Smooth muscle cell of the brain vasculature (primary cell): ENCODE results near the gene SOBP.

ENCODE experiments used
- DNase-seq: peaks from one replicate; pipeline ENCODE4 v3.0.0-alpha.2; 2012; ENCODE audit warnings: low read depth, low spot score

The SOBP gene

DNA sequence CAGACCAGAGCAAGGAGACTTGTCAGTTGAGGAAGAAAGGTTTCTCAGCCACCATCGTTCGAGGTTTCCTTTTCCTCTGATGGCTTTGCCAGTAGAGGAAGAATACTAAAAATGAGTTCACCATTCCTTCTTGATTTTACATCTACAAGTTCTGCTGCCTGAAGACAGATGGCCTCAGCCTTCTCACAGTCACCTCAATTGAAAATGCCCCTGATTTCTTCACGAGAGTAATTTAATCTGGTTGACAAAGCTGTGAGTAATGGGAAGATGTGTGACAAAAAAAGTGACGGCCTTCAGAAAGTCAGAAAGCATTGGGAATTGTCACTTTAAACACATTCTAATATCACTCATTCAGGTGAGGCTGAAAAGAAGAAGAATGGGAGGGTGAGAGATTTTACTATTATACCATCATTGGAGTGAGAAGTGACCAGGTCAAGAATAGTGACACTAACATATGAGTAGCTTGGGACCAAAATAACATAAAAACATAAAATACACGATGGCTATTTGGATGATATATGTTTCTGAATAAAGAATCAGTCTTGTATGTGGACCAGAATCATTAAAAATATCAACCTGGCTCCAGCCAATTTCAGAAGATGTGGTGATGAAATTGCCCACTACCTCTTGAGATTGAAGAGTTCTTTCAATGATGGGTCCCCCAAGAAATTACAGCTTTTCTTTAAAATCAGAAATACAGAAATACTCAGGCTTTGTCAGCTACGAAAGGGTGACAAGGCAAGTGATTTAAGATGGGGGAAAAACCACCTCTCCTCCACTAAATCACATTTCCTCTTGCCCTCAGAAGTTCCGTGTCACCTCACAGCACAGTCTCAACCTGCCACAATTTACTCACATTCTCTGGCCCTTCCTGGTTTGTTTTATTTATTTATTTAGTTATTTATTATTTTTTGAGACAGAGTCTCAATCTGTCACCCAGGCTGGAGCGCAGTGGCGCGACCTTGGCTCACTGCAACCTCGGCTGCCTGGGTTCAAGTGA lies 147.7 kb downstream of the SOBP start:
- DNase-seq = no peak

DNA sequence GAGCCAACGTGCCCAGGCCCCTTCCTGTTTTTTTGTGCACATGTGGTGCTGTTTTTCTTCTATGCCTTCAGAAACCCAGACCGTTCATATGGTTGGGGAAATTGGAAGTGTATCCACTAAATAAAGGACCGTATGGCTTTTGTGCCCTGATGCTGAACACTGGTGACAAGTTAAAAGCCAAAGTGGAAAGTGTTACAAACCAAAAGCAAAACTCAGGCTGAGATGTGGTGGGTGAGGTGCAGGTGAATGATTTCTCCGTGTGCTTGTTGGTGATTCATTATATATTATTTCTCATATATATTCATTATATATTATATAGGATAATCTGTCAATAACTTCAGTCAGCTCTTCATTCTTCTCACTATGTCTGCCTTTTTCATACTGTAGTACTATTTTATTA lies 148.6 kb downstream of the SOBP start:
- DNase-seq = no peak

DNA sequence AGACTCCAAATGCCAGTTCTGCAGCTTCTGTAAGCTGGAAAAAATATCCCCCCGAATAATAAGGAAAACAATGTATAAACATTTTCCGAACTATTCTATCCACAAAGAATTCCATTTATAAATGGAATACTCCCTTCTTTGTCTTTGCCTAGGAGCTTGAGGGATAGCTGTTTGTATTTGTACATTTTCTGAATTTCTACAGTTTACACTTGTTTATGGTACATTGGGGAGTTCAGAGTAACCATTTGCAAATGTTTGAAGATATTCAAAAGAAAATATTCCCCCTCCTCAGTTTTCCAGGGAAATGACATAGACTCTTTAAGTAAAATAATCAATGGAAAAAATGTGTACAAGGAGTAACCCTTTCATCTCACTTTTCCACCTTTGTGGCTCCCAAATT lies 149.6 kb downstream of the SOBP start:
- no peak for DNase-seq

DNA sequence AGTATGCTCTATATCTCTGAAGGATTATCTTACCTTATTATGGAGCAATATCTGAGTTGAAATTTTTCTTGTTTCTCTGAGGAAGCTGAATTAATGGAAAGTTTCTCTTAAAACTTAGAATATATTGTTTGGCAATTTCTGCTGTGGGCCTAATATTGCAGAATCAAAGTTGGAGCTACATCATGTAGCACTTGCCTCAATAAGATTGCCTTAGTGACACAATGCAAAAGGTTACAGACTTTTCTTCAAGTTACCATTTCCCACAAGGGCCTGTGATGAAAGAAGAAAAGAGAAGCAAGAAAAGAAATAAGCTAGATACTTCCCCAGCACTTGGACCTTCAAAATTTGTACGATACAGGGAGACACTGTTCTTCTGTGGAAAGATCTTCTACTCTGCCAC lies 151.2 kb downstream of the SOBP start:
- DNase-seq = no peak

DNA sequence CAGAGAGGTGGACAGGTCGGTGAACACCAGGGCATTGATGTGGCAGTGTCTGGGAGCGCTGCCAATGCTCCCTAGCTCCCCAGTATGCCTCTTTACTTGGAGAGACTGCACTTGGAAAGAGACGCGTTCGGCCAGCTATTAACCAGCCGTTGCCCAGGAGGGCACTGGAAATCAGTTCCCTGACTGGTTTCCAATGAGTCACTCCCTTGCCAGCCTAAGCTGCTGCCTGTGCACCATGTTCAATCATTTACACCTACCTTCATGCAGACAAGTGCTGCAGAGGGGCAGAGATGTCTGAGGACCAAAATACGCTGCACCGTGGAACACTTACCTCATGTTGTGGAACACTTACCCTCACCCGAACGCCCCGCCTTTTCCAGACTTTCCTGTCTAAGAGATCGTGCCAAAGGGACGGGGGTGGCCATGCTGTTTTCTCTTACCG lies 151.6 kb downstream of the SOBP start:
- DNase-seq = no peak

DNA sequence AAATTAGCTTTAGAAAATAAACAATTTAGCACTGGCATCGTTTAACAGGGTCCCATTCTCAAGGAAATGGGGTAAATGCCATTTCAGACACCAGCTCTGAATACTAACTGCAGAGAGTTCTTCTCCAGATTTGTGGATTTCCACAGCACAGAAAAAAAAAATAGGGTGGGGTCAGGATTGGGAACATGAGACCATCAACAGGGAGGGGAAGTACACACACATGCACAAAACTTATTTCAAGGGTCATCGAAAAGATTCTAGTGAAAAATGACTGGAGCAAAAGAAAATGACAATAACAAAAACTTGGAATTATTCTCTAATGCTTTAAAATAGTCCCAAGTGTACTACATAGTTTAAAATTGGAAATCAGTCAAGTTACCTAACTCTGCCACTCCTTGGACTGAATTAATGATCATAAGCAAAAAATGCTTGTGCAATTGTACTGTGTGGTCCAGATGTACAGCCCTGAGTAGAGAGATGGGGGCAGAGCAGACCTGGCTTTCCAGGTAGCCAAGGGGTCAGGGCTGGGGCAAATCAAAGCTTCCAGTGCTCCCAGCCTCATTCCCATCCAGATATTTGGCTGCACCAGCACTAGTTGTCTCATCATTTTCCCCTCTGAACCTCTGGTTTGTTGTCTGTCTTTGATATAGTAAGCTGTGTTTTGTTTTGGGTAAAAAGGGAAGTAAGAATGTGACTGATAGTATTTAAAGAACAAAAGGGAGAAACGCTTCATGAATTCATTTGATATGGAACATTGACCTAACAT lies 152.4 kb downstream of the SOBP start:
- no peak for DNase-seq

DNA sequence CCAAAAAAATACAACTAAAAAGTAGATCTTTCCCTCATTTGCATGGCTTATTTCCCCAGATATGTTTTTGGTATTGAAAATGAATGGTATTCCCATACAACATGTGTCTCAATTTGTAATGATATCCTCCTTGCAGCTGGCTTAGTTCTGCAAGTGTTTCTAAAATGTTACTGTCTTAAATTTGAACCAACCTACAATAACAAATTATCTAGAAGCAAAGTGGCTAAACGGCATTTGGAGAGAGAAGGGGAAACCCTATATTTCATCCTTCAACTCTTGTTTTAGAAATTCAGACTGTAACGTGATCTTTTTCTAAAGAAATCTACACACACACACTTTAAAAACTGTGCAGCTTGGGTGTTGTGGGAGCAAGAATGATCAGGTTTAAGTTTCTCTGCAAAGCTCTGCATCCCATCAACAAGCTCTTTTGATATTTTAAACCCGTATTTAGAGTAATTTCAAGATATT lies 153.0 kb downstream of the SOBP start:
- DNase-seq = no peak

DNA sequence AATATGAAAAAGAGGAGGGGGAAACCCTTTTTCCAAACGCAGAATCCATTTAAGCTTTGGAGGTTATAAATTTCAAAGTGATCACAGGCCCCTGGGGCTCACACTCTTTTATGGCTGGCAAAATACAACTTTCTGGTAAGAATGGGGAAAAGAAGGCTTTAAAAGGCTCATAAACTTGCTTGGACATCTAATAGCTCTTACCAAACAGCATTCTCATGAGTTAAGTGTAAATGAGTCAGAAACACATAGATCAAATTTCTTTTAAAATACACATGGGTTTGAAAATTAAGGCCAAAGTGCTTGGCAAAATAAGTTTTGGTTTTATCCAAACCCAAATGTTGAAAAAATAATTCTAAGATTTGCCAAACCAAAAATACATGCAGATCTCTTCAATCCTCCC lies 154.6 kb downstream of the SOBP start:
- DNase-seq = no peak

DNA sequence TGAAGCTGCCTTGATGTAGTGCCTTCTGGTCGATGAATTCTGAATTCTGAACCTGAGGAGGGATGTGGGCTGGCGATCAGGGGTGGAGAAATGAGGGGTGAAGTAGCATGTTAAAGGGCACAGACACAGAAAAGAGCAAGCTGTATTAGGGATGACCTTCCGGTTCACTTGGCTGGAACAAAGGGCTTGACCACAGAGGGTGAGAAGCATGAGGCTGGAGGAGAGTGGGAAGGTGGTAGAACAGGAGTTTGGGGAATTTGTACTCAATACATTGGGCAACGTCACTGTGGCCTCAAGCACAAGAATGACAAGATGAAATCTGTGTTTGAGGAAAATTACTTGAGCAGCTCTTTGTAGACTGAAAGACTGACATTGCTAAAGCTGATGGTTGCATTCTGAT lies 155.8 kb downstream of the SOBP start:
- no peak for DNase-seq

DNA sequence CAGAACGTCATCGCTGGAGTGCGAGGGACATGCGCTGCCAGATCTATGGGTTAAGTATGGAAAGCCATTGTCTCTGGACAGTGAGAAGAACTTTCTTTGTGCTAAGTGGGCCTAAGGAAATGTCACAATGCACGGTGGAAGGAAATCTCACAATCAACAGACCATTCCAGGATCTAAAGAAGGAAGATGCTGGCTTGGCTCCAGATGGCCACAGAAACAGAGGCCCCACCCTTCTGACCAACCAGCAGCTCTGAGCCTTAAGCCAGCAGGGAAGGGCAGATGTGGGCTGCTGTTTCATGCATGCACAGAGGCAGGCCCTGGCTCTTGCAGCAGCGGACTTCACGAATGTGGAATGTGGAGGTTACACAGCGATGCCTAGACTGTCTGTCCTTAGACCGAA lies 156.3 kb downstream of the SOBP start:
- no peak for DNase-seq

DNA sequence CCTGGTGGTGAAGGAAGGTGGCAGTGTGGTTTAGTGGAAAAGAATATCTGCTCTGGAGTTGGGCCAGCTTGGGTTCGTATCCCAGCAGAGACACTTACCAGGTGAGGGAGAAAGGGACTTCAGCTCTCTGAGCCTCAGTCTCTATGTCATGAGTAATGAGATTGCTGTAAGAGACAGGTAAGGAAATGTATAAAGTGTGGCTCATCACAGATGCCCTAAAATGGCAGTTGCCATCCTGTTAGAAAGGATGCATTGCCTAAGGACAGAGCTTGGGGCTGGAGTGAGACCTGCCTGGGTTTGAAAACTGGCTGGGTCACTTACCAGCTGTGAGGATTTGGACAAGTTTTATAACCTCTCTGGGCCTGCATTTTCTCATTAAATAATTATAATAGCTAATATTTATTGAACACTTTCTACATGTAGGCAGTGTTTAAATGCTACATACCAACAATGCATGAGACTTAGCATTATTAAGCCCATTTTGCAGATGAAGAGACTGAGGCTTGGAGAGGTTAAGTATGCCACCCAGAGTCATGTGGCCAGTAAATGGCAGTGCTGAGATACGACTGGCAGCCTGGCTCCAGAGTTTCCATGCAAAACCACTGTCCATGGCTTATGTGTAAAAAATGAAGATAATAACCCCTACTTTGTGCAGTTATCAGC lies 157.0 kb downstream of the SOBP start:
- no peak for DNase-seq

DNA sequence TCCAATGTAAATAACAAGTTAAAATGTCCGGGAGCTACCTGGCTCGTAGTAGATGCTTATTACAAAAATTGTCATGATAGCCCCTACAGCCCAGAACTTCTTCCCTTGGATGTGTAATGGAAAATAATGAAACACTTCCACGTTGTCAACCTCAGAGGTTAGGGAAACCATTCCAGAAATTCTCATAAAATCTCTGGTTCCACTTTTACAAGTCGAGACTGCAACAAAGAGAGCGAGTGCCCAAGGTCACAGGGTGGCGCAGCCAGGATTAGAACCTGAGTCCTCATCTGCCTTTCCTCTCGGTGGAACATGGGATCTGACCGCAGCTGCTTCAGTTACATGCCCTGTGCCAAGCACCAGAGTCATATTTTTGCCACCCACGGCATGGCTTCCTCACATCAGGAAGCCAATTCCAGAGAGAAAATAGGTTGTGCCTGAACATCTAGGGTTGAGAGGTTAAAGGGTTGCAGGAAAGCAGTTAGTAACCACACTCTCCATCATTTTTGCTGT lies 157.6 kb downstream of the SOBP start:
- DNase-seq = no peak

DNA sequence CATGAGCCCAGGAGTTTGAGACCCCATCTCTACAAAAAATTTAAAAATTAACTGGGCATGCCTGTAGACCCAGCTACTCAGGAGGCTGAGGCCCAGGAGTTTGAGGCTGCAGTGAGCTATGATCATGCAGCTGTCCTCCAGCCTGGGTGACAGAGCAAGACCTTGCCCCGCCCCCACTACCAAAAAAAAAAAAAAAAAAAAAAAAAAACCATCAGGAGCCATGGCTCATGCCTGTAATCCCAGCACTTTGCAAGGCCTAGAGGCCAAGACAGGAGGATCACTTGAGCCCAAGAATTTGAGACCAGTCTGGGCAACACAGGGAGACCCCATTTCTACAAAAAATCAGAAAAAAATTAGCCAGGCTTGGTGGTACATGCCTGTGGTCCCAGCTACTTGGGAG lies 159.1 kb downstream of the SOBP start:
- no peak for DNase-seq

DNA sequence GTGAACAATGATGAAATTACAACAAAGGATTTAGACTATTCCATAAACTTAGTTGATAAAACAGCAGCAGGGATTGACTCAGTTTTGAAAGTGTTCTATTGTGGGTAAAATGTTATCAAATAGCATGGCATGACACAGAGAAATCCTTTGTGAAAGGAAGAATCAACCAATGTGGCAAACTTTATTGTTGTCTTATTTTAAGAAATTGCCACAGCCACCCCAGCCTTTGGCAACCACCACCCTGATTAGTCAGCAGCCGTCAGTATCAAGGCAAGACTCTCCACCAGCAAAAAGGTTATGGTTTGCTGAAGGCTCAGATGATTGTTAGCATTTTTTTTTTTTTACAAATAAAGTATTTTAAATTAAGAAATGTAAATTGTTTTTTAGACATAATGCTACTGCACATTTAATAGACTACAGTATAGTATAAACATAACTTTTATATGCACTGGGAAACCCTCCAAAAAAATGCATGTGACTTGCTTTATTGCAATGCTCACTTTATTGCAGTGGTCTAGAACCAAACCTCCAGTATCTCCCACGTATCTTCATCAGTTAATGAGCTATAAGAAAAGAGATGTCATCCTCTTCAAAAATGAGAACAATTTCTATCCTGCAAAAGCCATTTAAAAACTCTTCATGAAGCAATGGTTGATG lies 162.7 kb downstream of the SOBP start:
- no peak for DNase-seq

DNA sequence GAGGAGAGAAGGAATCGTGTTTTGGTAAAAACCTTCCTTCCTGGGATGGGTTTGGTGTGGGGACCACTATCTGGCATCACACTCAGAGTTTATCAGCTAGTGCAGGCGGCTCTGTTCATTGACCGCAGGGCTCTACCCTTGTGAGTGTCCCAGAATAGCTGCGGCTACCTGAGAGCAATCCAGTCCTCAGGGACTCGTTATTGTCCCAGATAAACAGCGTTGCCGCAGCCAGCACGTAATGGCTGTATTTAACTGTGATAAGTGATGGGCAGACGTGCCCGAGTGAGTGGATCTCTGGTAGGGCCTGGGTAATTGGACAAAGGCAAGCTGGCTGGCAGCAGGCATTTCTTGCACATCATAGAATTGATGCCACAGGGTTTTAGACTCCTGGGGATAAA lies 163.3 kb downstream of the SOBP start:
- DNase-seq = no peak

DNA sequence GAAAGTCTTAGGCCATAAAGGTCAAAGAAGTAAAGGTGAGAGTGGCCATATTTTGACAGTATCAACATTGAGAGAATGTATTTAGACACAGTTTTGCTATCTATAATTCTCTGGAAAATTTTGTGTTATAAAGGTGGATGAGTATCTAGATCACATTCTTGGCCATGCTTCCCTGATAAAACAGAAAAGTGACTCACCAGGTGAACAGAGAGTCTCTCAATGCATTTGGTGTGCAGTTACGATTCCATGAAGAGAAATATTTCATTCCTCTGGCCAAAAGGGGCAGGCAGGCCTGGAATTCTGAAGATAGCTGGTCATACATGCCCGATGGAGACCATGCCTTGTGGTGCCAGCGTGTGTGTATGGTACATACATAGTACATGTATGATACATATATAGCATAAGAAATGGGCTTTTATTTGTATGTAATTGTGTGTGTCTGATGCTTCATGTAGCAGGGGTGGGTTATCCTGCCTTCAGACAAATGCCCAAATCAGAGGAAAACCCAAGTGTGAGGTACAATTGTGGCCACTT lies 164.0 kb downstream of the SOBP start:
- no peak for DNase-seq

DNA sequence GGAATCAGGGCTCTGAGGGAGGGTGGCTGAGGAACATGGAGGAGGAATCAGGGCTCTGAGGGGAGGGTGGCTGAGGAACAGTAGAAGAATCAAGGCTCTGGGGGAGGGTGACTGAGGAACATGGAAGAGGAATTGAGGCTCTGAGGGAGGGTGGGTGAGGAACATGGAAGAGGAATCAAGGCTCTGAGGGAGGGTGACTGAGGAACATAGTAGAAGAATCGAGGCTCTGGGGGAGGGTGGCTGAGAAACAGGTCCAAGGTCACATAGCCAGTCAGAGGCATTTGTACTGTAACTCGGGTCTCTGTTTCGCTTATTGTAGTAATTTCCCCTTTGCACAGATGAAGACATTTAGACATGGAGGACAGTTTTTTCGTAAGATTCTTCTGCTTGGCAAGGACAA lies 164.8 kb downstream of the SOBP start:
- DNase-seq = no peak

DNA sequence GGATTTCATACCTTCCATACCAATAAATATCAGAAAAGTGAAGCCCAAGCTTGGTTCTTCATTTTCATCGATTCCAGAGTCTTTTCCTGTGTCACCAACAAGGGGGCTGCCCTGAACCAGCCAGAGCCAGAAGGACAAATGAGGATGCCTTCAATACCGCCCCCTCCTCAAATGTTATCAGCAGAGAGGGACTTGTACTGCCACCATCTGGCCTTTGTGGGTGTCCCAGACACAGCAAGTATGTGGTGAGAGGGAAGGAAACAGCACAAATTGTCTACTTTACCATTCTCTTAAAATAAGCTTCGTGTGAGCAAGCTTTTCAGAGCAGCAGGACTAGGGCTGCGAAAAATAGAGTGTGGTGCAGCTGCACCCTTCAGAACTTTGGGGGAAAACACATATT lies 165.3 kb downstream of the SOBP start:
- DNase-seq = no peak

DNA sequence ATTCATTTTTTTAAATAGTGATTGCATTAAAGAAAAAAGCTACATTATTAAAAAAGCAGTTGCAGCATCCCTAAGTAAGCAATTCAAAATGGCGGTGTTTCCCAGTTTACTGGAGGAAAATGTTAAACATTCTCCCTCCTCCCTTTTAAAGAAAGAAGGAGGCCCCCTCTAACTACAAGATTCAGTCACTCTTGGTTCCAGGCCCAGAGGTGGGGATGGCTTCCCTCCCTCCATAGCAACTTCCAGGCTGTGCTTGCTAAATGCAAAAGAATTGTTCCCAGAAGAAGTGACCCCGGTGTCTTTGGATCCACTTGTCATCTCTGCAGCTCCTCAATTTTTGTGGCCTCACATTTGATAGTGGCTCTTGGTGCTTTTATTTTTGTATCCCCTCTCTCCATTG lies 165.9 kb downstream of the SOBP start:
- no peak for DNase-seq

DNA sequence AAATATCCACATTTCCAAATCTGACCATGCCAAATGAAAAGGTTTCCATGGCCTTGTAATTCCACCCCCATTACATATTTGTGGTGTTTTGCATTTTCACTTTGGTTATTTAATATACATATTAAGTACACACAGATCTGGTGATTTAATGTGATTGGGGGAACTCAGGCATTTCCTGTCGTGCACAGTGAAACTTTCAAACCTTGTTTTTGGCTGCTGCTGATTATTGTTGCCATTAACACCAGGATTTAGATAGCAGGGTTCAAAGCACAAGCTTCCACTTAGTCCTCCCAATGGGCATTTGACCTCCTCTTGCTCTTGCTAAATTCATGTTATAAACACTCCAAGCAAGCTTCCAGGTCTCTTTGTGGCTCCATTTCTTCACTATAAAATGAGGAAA lies 166.5 kb downstream of the SOBP start:
- DNase-seq = no peak

DNA sequence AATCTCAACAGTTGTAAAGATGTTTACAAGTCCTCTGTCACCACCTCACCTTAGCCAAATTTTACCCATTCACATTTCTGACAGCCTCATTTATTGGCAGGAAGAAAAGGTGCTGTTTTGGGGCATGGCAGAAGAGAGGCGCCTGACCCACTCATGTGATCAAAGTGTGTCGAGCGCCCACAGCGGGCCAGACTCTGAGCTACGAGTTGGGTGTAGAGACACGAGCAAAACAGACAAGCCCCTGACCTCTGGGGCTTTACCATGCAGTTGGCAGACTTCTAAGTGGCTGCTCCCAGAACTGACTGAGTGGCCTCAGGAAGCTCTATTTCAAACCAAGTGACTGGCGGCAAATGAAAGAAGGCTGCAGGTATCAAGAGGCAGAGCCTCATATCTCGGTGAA lies 167.0 kb downstream of the SOBP start:
- DNase-seq = no peak
